Measurements from ENCODE around the gene ZKSCAN3. TPM values are rescaled to one million over a fixed set of nuclear protein-coding genes. Genes with fewer than 3 reads are reported as not detected.

ZKSCAN3 gene
- total and polyA plus RNA-seq, 2 of the 4 experiments (the other 2 are of a cell fraction) = 3.7 to 4.8 TPM

DNA sequence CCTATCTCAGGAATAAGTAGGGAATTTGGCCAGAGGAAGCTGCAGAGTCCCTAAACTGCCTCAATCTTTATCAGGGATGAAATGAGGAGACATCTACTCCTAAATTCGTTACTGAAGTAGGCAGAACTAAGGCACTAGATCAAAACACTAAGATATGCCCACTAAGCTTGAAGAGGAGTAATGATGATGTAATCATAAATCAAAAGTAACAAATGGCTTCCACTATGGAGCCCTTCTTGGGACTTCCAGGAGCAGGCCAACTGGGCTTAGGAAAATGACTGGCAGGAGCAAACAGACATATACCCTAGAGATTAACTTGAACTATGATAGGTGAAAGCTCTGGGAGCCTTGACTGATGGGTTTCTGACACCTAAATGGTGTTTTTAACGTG, 34.4 kb downstream of the ZKSCAN3 start:
- Histone ChIP-seq H3K9me1 (ENCODE audit: insufficient read depth, low read length) (no peaks in the 10 kb centered on the region), H3K27me3 (ENCODE audit: control insufficient read depth, insufficient read depth, low read length) (no peaks in the 10 kb centered on the region), H3K18ac (ENCODE audit: low read depth, low read length) (no peak overlapping the region), H4K8ac (ENCODE audit: low read depth in 2 of 2, low read length in 2 of 2) (peak overlapping the region in 1 of 2 experiments; percentile 71; a peak in 2 of 4 replicates), H3K4me1 (ENCODE audit: control insufficient read depth, insufficient read depth, low read length) (no peaks in the 10 kb centered on the region), H3K36me3 (ENCODE audit: control insufficient read depth, insufficient read depth, low read length) (peaks cover 18% of the 10 kb centered on the region), H3K4me3 (ENCODE audit: insufficient read depth, low read depth, low read length) (no peak overlapping the region), H3K23ac (ENCODE audit: low read depth, low read length) (no peak overlapping the region), H3K27ac (ENCODE audit: insufficient read depth, low read length) (no peak overlapping the region), H3K4me2 (ENCODE audit: low read depth, low read length) (no peak overlapping the region), H3K56ac (ENCODE audit: extremely low read depth, insufficient read depth, low read length) (no peak overlapping the region), H3K4ac (ENCODE audit: low read depth, low read length) (0 out of 2 replicates have a peak overlapping the region, but pooled peaks have one; percentile 57), H3K9ac (ENCODE audit: low read depth, low read length) (no peak overlapping the region), H4K91ac (ENCODE audit: insufficient read depth, low read depth, low read length) (no peak overlapping the region), H4K20me1 (ENCODE audit: insufficient read depth, low read length) (no peaks in the 10 kb centered on the region), H3K79me1 (ENCODE audit: low read depth in 1 of 2, low read length in 2 of 2) (peaks cover 21 to 35% of the 10 kb centered on the region in 2 experiments), H3K14ac (replicated peaks; ENCODE audit: low read depth, low read length) (no peak overlapping the region), H2AK9ac (replicated peaks; ENCODE audit: low read depth, low read length, poor library complexity) (no peak overlapping the region), H2BK120ac (ENCODE audit: low read depth, low read length) (no peak overlapping the region), H3K9me3 (ENCODE audit: control insufficient read depth, insufficient read depth, low read length) (no peaks in the 10 kb centered on the region), H2BK20ac (ENCODE audit: low read depth, low read length) (no peak overlapping the region), H2AK5ac (ENCODE audit: low read depth, low read length) (no peak overlapping the region), H2AFZ (replicated peaks; ENCODE audit: low read length, poor library complexity) (no peak overlapping the region), H2BK5ac (ENCODE audit: low read depth, low read length, poor library complexity, severe bottlenecking) (no peak overlapping the region), H4K5ac (ENCODE audit: low read depth, low read length) (0 out of 2 replicates have a peak overlapping the region, but pooled peaks have one; percentile 7), H2BK15ac (ENCODE audit: low read depth, low read length) (no peak overlapping the region)
- TF ChIP-seq FOS (IDR thresholded peaks at IDR 0.05; ENCODE audit: low read depth, low read length) (no peak), CEBPB (IDR thresholded peaks at IDR 0.05; ENCODE audit: low read depth, low read length) (peak; percentile 31; the same call in 1 of the 2 replicates), MAFK (IDR thresholded peaks at IDR 0.05; ENCODE audit: low read depth, low read length) (no peak), SMC3 (IDR thresholded peaks at IDR 0.05; ENCODE audit: low read depth, low read length) (no peak)
- BruUV-seq (replicated peaks) = no TSS peak
- ChIA-PET CTCF (interaction anchor here (0.6 to 3.3 kb wide), 4 partner anchors 12 to 132 kb away, joined by 3 to 15 read pairs (median 4); partner anchors contain the start of gene ZKSCAN4), POLR2A (ENCODE audit: unreplicated experiment) (no interaction called here)
- in situ Hi-C loops (cut with MboI; ENCODE audit: low sequenced_read_pairs) (no loop called here), dilution Hi-C loops (cut with HindIII; ENCODE audit: low sequenced_read_pairs, unreplicated experiment) (no loop called here), intact Hi-C loops (cut with micrococcal nuclease) (no loop called here)
- WGBS, 2 experiments (ENCODE audit: extremely low coverage in 2 of 2, insufficient read length in 1 of 2) = no CpG with 5 or more reads among the region's 2 CpGs
- DNase-seq (no peak), ATAC-seq (ENCODE audit: low read depth) (no peak)
